ENCODE results near the gene KDM4B.
"Not testable (repeated sequence)": the region's sequence is repeated elsewhere in the genome, so short reads cannot be mapped to it uniquely, and the experiment has no call there.

KDM4B gene

GRCh38 chr19:4967738-4968461 lies 1.0 kb upstream of the KDM4B start:
- no peak for DNase-seq (ENCODE audit: low read depth)

DNA sequence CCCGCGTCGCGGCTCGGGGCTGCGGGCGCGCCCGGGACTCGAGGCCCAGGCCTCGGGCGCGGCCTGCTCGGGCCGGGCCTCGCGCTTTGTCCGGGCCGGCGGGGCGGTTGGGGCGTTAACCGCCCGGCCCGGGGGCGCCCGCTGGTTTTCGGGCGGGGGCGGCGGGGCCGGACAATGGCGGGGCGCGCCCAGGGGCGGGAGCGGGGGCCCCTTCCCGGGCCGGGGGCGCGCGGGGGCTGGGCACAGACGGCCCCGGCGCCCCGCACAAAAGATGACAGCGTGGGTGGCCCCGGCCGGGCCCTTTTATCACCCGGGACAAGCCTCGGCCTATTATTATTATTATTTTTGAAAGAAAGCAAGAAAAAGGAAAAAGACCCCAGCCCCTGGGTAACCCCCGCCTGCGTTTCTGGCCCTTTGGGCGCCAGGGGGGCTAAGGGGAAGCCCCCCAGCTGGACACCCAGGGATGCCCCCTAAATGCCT lies 419 bp downstream of the KDM4B start:
- DNase-seq (ENCODE audit: low read depth) = no peak

GRCh38 chr19:4969772-4970531 lies 1.0 kb downstream of the KDM4B start:
- no peak for DNase-seq (ENCODE audit: low read depth)

DNA sequence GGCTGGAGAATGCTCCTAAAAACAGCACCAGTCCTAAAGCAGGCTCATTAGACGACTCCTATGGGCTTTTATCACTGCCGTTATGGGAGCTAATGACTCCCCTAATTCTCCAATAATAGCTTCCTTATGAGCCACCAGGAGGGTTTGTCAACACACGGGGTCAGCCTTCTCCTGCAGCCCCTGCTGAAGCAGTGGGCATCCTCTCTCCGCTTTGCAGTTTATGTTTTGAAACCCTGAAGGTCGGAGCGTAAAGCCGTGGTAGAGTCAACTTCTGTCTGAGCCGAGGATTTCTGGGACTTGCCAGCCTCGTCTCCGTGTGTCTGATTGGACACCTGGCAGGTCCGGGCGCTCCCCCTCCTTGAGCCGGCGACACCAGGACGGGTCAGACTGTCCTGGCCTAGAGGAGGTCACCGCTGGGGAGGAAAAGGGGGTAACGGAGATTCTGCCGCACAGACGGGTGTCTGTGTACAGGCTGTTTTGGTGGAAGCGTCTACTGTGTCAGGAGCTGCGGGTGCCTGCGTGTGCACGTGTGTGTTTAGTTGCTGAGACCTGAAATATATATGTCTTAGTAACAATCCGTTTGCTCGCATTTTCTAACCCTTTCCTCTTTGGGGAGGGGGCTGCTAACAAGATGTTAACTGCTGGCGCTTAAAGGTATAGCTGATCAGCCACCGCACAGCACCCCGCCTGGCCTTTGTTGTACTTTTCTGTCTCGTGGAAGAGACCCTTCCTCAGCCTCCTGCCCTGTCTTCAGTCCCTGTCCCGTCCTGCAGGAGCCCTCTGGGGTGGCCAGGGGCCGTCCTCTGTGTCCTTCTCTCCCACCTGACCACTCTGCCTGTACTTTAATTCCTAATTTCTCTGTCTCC lies 1.9 kb downstream of the KDM4B start:
- no peak for DNase-seq (ENCODE audit: low read depth)

- DNase-seq (ENCODE audit: low read depth) = no peak
Measured at GRCh38 chr19:4971424-4971793, 2.5 kb downstream of the KDM4B start.

- no peak for DNase-seq (ENCODE audit: low read depth)
Measured at GRCh38 chr19:4971816-4972495, 3.0 kb downstream of the KDM4B start.

DNA sequence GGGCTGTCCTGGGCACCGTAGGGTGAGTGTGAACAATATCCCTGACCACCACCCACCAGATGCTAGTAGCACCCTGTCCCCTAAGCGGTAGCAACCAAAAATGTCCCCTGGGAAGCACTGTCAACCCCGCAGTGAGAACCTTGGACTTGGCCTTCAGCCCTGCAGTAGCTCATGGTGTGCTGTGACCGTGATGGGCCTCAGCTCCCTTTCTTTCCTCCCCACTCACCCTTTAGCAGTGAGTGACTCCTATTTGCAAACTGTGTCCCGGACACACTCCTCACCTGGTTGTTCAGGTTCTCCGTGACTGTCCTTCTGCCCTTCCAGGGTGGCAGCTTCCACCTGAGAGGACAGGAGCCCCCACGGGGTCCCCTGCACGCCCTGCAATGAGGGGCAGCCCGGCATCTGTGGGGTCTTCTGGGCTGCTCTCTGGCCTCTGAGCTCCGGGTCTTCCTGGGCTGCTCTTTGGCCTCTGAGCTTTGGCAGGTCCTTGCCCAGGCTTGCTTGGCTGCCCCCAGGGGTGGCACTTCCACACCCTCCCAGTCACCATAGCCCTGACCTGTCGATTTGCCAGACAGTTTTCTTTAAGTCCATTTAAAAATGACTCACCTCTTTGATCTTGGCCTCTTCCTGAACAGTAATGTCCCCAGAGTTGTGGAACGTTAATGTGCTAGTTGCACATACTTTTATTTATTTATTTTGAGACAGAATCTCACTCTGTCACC lies 3.8 kb downstream of the KDM4B start:
- no peak for DNase-seq (ENCODE audit: low read depth)

- no peak for DNase-seq (ENCODE audit: low read depth)
Measured at GRCh38 chr19:4974880-4975469, 6.1 kb downstream of the KDM4B start.

DNA sequence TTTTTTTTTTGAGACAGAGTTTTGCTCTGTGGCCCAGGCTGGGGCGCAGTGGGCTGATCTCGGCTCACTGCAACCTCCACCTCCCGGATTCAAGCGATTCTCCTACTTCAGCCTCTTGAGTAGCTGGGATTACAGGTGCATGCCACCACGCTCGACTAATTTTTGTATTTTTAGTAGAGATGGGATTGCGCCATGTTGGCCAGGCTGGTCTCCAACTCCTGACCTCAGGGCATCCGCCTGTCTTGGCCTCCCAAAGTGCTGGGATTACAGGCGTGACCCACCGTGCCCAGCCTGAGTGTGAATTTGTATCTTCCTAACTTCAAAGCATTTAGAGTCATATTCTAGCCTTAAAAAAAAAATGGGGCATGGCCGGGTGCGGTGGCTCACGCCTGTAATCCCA lies 6.7 kb downstream of the KDM4B start:
- not testable (repeated sequence) for DNase-seq (ENCODE audit: low read depth)

DNA sequence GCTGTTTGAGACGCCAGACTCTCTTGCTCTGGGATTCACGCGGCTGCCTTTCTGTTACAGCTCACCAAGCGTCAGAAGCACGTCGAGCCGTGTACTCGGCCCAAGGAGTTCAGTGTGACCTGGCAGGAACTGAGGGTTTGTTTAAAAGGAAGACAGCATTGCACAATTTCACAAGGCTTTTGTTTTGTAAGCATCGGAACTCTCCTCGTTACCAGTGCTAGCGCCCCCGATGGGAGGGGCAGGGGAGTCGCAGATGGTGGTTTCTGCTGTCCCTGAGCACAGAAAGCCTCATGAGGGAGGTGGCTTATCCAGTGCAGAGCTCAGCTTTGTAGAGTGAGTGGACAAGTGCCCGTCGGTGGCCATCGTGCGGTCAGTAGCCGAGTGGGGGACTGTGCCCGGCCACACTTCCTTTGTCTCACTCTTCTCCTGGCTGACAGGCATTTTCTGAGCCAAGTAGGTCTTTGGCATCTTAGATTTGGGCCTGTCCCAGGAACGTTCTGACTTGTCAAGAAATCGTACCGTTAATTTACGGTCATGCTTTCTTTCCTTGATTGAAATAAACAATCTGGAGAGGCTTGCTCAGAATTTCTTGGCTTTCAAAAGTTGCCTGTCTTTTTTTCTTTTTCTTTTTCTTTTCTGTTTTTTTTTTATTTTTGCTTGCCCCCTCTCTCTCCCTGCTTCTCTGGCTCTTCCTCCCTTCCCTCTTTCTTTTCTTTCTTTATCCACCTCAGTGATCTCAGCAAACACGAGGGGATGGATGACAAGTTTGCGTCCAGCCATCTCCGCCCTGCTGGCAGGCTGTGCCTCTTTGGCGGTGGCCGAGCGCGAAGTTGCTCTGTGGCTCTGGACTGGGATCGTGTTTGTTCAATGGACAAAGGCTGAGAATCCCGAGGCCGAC lies 7.7 kb downstream of the KDM4B start:
- no peak for DNase-seq (ENCODE audit: low read depth)

GRCh38 chr19:4977299-4978174 lies 8.6 kb downstream of the KDM4B start:
- DNase-seq (ENCODE audit: low read depth) = no peak

DNA sequence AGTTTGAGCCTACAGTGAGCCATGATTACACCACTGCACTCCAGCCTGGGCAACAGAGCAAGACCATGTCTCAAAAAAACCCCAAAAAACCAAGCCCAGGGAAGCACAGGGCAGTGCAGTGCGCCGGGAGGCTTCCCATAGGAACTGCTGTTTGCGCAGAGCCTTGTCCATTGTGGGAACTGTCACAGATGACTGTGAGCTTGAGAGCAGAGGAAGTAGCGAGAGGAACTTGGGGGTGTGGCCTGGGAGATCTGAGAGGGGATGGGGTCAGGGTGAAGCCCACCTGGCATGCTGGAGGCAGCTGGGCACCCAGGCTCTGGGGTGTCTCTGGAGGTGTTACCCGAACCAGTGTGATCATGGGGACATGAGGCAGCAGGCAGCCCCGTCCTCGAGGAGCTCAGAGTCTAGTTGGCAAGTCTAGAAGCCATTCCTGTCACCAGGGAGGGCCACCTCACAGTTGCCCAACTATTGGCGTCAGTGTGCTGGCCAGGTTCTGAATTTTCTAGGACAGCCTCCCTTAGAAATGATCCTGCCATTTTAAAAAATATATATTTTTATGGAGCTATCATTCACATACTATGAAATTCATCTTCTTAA lies 10.4 kb downstream of the KDM4B start:
- no peak for DNase-seq (ENCODE audit: low read depth)

DNA sequence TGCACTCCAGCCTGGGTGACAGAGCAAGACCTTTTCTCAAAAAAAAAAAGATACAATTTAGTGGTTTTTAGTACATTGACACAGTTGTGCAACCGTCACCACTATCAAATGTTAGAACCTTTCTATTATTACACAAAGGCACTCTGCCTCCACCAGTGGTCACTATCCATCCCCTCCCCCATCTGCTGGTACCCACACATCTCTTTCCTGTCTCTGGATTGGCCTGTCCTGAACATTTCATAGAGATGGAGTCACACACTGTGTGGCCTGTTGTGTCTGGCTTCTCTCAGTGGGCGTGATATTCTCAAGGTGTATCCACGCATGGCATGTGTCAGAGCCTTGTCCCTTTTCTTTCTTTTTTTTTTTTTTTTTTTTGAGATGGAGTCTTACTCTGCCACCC lies 11.2 kb downstream of the KDM4B start:
- DNase-seq (ENCODE audit: low read depth) = no peak

- no peak for DNase-seq (ENCODE audit: low read depth)
Measured at GRCh38 chr19:4980838-4981680, 12.1 kb downstream of the KDM4B start.

- no peak for DNase-seq (ENCODE audit: low read depth)
Measured at GRCh38 chr19:4981681-4981958, 12.7 kb downstream of the KDM4B start.

DNA sequence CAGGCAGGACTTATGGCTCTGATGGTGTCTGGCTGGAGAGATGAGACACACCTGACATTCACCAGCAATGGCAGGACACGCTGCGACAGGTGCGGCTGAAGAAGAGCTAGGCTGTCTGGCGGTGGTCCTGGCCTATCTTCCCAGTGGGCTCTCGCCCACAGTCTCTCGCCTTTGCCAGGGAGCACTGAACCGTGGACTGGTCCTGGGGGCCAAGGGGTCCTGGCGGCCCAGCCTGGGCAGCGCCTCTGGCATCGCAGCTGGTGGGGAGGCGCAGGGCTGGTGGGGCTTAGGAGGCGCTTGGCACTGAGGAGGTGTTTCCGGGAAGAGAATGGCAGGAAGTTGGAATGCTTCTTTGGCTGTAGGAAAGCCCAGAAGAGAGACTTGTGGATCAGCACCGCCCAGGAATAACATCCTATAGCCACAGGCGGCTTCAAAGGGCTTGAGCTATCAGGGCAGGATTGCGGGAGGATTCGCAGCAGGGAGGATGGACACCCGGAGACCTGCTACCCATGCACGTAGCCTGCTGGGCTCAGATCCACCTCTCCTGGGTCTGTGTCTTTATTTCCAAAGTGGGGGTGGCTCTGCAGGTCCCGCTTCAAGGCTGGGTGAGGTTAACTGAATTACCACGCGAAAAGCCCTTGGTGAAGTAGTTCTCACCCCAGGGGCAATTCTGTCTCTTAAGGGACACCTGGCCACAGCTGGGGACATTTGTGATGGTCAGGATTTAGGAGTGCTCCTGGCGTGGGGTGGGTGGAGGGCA lies 14.6 kb downstream of the KDM4B start:
- no peak for DNase-seq (ENCODE audit: low read depth)

DNA sequence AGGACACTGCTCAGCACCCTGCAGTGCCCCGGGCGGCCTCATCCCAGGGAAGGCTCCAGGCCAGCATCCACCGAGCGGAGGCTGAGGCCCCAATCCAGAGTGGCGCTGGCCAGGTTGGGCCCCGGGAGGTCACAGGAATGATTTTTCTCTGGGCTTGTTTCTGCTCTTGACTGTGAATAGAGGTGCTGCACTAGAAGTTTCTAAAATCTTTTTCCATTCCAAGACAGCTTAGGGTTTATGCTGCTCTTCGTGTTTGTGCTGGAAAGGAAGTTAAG lies 15.1 kb downstream of the KDM4B start:
- DNase-seq (ENCODE audit: low read depth) = no peak
